Adrenal gland (tissue), 5 donors: ENCODE data around the gene ASXL1.

ENCODE experiments used
- POLR2A ChIP-seq, 2 donors: fragments of 450-650 bp; IDR thresholded peaks; one replicate each; pipeline ENCODE4 v1.6.1; 2017; ENCODE audit warnings: antibody characterized with exemption in 2 of 2, mild to moderate bottlenecking in 2 of 2, moderate library complexity in 1 of 2
- TF ChIP-seq, protein P1 (sequence below), 6 experiments: fragments of 450-650 bp in 4 of 6; fragments of 200-600 bp in 2 of 6; sonication (generic) in 1 of 6; IDR thresholded peaks; 1 replicate in 5 of 6; 2 replicates in 1 of 6; pipeline versions ENCODE4 v1.5.1 to v1.8.0; 2016 to 2021; ENCODE audit warnings: antibody characterized with exemption in 6 of 6, mild to moderate bottlenecking in 2 of 6, moderate library complexity in 1 of 6
- donor health status: DM: no; HTN: no; CAD: no.

DNA sequence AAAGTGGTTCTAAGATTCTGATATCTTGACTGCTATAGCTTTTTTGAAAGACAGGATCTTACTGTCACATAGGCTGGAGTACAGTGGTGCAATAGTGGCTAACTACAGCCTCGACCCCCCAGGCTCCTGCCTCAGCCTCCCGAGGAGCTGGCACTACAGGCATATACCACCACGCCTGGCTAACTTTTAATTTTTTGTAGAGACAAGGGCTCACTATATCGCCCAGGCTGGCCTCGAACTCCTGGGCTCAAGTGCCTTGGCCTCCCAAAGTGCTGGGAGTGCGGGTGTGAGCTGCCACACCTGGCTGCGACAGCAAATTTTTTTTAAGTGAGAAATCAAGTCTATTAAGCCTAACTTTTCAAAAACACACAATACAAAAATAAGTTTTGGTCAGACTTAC, 120.4 kb downstream of the ASXL1 start:
- TF ChIP-seq POLR2A (IDR thresholded peaks at IDR 0.05), result no peak
- TF ChIP-seq, protein P1, sequence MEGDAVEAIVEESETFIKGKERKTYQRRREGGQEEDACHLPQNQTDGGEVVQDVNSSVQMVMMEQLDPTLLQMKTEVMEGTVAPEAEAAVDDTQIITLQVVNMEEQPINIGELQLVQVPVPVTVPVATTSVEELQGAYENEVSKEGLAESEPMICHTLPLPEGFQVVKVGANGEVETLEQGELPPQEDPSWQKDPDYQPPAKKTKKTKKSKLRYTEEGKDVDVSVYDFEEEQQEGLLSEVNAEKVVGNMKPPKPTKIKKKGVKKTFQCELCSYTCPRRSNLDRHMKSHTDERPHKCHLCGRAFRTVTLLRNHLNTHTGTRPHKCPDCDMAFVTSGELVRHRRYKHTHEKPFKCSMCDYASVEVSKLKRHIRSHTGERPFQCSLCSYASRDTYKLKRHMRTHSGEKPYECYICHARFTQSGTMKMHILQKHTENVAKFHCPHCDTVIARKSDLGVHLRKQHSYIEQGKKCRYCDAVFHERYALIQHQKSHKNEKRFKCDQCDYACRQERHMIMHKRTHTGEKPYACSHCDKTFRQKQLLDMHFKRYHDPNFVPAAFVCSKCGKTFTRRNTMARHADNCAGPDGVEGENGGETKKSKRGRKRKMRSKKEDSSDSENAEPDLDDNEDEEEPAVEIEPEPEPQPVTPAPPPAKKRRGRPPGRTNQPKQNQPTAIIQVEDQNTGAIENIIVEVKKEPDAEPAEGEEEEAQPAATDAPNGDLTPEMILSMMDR (IDR thresholded peaks at IDR 0.05), result no peak
